Mesendoderm (in vitro differentiated cells): ENCODE results near the gene SV2C.

ENCODE experiments used
- DNase-seq: peaks from one replicate; pipeline ENCODE4 v3.0.0; 2013
- H2AK5ac ChIP-seq: 2 replicates; pipeline ENCODE4 v1.6.1; 2013; ENCODE audit warnings: low read length, inconsistent platforms
- H2BK120ac ChIP-seq: 2 replicates; pipeline ENCODE4 v1.6.1; 2013; ENCODE audit warnings: low read depth, mild to moderate bottlenecking, low read length, moderate library complexity, mixed read lengths
- H2BK15ac ChIP-seq: replicated peaks from 2 replicates; pipeline ENCODE4 v1.6.1; 2013; ENCODE audit warnings: low read depth, mild to moderate bottlenecking, moderate library complexity
- H2BK5ac ChIP-seq: 2 replicates; pipeline ENCODE4 v1.6.1; 2013; ENCODE audit warnings: low read length, inconsistent platforms
- H3K18ac ChIP-seq: 2 replicates; pipeline ENCODE4 v1.6.1; 2013; ENCODE audit warnings: mild to moderate bottlenecking, low read length, mixed read lengths
- H3K23ac ChIP-seq: one replicate; pipeline ENCODE4 v1.6.1; 2013; ENCODE audit warnings: low read length
- H3K27ac ChIP-seq: 2 replicates; pipeline ENCODE4 v1.5.1; 2013; ENCODE audit warnings: low read depth, mild to moderate bottlenecking, inconsistent platforms, low read length, moderate library complexity
- H3K27me3 ChIP-seq: 2 replicates; pipeline ENCODE4 v1.6.1; 2013; ENCODE audit warnings: low read length, control low read depth, mild to moderate bottlenecking, inconsistent platforms; ENCODE audit not compliant: insufficient read depth, poor library complexity
- H3K36me3 ChIP-seq: 2 replicates; pipeline ENCODE4 v1.6.1; 2013; ENCODE audit warnings: low read length, inconsistent platforms; ENCODE audit not compliant: control insufficient read depth, insufficient read depth
- H3K4ac ChIP-seq: one replicate; pipeline ENCODE4 v1.6.1; 2013; ENCODE audit warnings: low read depth, mild to moderate bottlenecking, low read length, moderate library complexity
- H3K4me1 ChIP-seq: 2 replicates; pipeline ENCODE4 v1.6.1; 2013; ENCODE audit warnings: low read depth, low read length, inconsistent platforms; ENCODE audit not compliant: control insufficient read depth
- H3K4me2 ChIP-seq: 2 replicates; pipeline ENCODE4 v1.6.1; 2013; ENCODE audit warnings: low read length
- H3K4me3 ChIP-seq: 2 replicates; pipeline ENCODE4 v1.5.1; 2013; ENCODE audit warnings: mild to moderate bottlenecking, low read length
- H3K56ac ChIP-seq: one replicate; pipeline ENCODE4 v1.6.1; 2013; ENCODE audit warnings: low read length
- H3K79me1 ChIP-seq: 2 replicates; pipeline ENCODE4 v1.6.1; 2013; ENCODE audit warnings: low read length, inconsistent platforms
- H3K79me2 ChIP-seq: 2 replicates; pipeline ENCODE4 v1.6.1; 2013; ENCODE audit warnings: mild to moderate bottlenecking, low read length; ENCODE audit not compliant: control insufficient read depth, insufficient read depth
- H3K9ac ChIP-seq: 2 replicates; pipeline ENCODE4 v1.6.1; 2013; ENCODE audit warnings: low read length, inconsistent platforms
- H4K5ac ChIP-seq: one replicate; pipeline ENCODE4 v1.6.1; 2013; ENCODE audit warnings: low read length
- H4K8ac ChIP-seq: one replicate; pipeline ENCODE4 v1.6.1; 2013; ENCODE audit warnings: low read depth, mild to moderate bottlenecking, control low read depth, low read length, moderate library complexity
- WGBS: extraction: QIAGEN DNeasy Blood & Tissue Kit; methylation state at CpG from one replicate; pipeline ENCODE4 v1.1.7; 2013; ENCODE audit warnings: low lambda C conversion rate, missing lambda C conversion rate; ENCODE audit not compliant: insufficient coverage; ENCODE audit errors: extremely low coverage; 5-methylcytosine and 5-hydroxymethylcytosine counted together

Gene SV2C

GRCh38 chr5:76380346-76381066 is 297.3 kb downstream of the SV2C start:
- Histone ChIP-seq H3K79me2 (no peaks in the 10 kb centered on the region), H2BK5ac (no peak overlapping the region), H3K9ac (no peak overlapping the region), H2BK15ac (no peak overlapping the region), H3K56ac (no peak overlapping the region), H3K4me2 (no peak overlapping the region), H3K36me3 (no peaks in the 10 kb centered on the region), H2BK120ac (no peak overlapping the region), H2AK5ac (no peak overlapping the region), H3K79me1 (no peaks in the 10 kb centered on the region), H3K23ac (no peak overlapping the region), H4K5ac (no peak overlapping the region), H3K4me1 (no peaks in the 10 kb centered on the region), H4K8ac (no peak overlapping the region), H3K4me3 (no peak overlapping the region), H3K4ac (no peak overlapping the region), H3K18ac (no peak overlapping the region), H3K27ac (no peak overlapping the region), H3K27me3 (no peaks in the 10 kb centered on the region)
- no peak for DNase-seq
- WGBS = no CpG with 5 or more reads among the region's 7 CpGs

- Histone ChIP-seq H2BK5ac (no peak overlapping the region), H3K36me3 (no peaks in the 10 kb centered on the region), H2AK5ac (no peak overlapping the region), H2BK15ac (no peak overlapping the region), H3K23ac (no peak overlapping the region), H4K5ac (no peak overlapping the region), H3K56ac (no peak overlapping the region), H2BK120ac (no peak overlapping the region), H3K27me3 (no peaks in the 10 kb centered on the region), H3K79me1 (no peaks in the 10 kb centered on the region), H3K18ac (no peak overlapping the region), H3K4me3 (no peak overlapping the region), H3K4me2 (no peak overlapping the region), H4K8ac (no peak overlapping the region), H3K27ac (no peak overlapping the region), H3K79me2 (no peaks in the 10 kb centered on the region), H3K9ac (no peak overlapping the region), H3K4ac (no peak overlapping the region), H3K4me1 (no peaks in the 10 kb centered on the region)
- DNase-seq = no peak
- no CpG with 5 or more reads among the region's 4 CpGs for WGBS
Observed at GRCh38 chr5:76383126-76383832, 300.1 kb downstream of the SV2C start.

GRCh38 chr5:76384189-76384588 is 301.0 kb downstream of the SV2C start:
- no peaks in the 10 kb centered on the region for H3K27me3 ChIP-seq
- no peaks in the 10 kb centered on the region for H3K36me3 ChIP-seq
- H3K18ac ChIP-seq = no peak overlapping the region
- H3K4me3 ChIP-seq = no peak overlapping the region
- H3K79me2 ChIP-seq = no peaks in the 10 kb centered on the region
- H2BK5ac ChIP-seq = no peak overlapping the region
- H3K4ac ChIP-seq = no peak overlapping the region
- WGBS = no CpG with 5 or more reads among the region's 4 CpGs
- H3K23ac ChIP-seq = no peak overlapping the region
- H4K8ac ChIP-seq = no peak overlapping the region
- H3K56ac ChIP-seq = no peak overlapping the region
- H3K9ac ChIP-seq = no peak overlapping the region
- no peaks in the 10 kb centered on the region for H3K79me1 ChIP-seq
- no peak overlapping the region for H2BK15ac ChIP-seq
- H4K5ac ChIP-seq = no peak overlapping the region
- no peak overlapping the region for H2BK120ac ChIP-seq
- H2AK5ac ChIP-seq = no peak overlapping the region
- DNase-seq = no peak
- no peaks in the 10 kb centered on the region for H3K4me1 ChIP-seq
- no peak overlapping the region for H3K4me2 ChIP-seq
- no peak overlapping the region for H3K27ac ChIP-seq

GRCh38 chr5:76384705-76385104 is 301.5 kb downstream of the SV2C start:
- Histone ChIP-seq H3K79me2 (no peaks in the 10 kb centered on the region), H3K79me1 (no peaks in the 10 kb centered on the region), H3K18ac (no peak overlapping the region), H3K9ac (no peak overlapping the region), H3K4me1 (no peaks in the 10 kb centered on the region), H4K8ac (no peak overlapping the region), H3K27me3 (no peaks in the 10 kb centered on the region), H3K36me3 (no peaks in the 10 kb centered on the region), H3K56ac (no peak overlapping the region), H4K5ac (no peak overlapping the region), H3K27ac (no peak overlapping the region), H3K4ac (no peak overlapping the region), H2AK5ac (no peak overlapping the region), H2BK15ac (no peak overlapping the region), H2BK5ac (no peak overlapping the region), H3K4me3 (no peak overlapping the region), H2BK120ac (no peak overlapping the region), H3K4me2 (no peak overlapping the region), H3K23ac (no peak overlapping the region)
- DNase-seq = no peak
- WGBS = no CpG with 5 or more reads among the region's 3 CpGs

- H3K4ac ChIP-seq = no peak overlapping the region
- no peak overlapping the region for H3K4me3 ChIP-seq
- H3K79me2 ChIP-seq = no peaks in the 10 kb centered on the region
- H3K4me1 ChIP-seq = no peaks in the 10 kb centered on the region
- H2AK5ac ChIP-seq = no peak overlapping the region
- no peak overlapping the region for H4K8ac ChIP-seq
- no peaks in the 10 kb centered on the region for H3K36me3 ChIP-seq
- no peak overlapping the region for H3K23ac ChIP-seq
- H4K5ac ChIP-seq = no peak overlapping the region
- H3K27me3 ChIP-seq = no peaks in the 10 kb centered on the region
- no peak for DNase-seq
- no peak overlapping the region for H3K18ac ChIP-seq
- no peak overlapping the region for H2BK5ac ChIP-seq
- H2BK120ac ChIP-seq = no peak overlapping the region
- H3K4me2 ChIP-seq = no peak overlapping the region
- H3K79me1 ChIP-seq = no peaks in the 10 kb centered on the region
- no peak overlapping the region for H3K56ac ChIP-seq
- WGBS = no CpG with 5 or more reads among the region's 5 CpGs
- no peak overlapping the region for H3K27ac ChIP-seq
- H3K9ac ChIP-seq = no peak overlapping the region
- H2BK15ac ChIP-seq = no peak overlapping the region
Observed at GRCh38 chr5:76385540-76385939, 302.4 kb downstream of the SV2C start.
